GM19372 (cell line): Measurements from ENCODE around the gene ANKS1A.
"Not testable (repeated sequence)": the region's sequence is repeated elsewhere in the genome, so short reads cannot be mapped to it uniquely, and the experiment has no call there.

Experiments used
- ATAC-seq: cut with Tn5 transposase; IDR thresholded peaks from one replicate; pipeline ENCODE4 v1.9.1; 2021; ENCODE audit warnings: mild to moderate bottlenecking, low read depth, moderate library complexity; ENCODE audit not compliant: unreplicated experiment

The ANKS1A gene

GRCh38 chr6:34984416-34984815 is 95.4 kb downstream of the ANKS1A start:
- no peak for ATAC-seq

- no peak for ATAC-seq
These were observed 96.2 kb downstream of the ANKS1A start for GRCh38 chr6:34985236-34985635.

- no peak for ATAC-seq
These were observed 97.8 kb downstream of the ANKS1A start for GRCh38 chr6:34986845-34987246.

GRCh38 chr6:34987506-34987905 is 98.5 kb downstream of the ANKS1A start:
- no peak for ATAC-seq

- ATAC-seq, result no peak
These were observed 102.0 kb downstream of the ANKS1A start for GRCh38 chr6:34990971-34991560.

- no peak for ATAC-seq
These were observed 103.3 kb downstream of the ANKS1A start for GRCh38 chr6:34992376-34992775.

- no peak for ATAC-seq
These were observed 104.2 kb downstream of the ANKS1A start for GRCh38 chr6:34993213-34993612.

GRCh38 chr6:34994693-34995092 is 105.6 kb downstream of the ANKS1A start:
- ATAC-seq, result no peak

GRCh38 chr6:34998417-34998816 is 109.4 kb downstream of the ANKS1A start:
- not testable (repeated sequence) for ATAC-seq

GRCh38 chr6:34999153-34999552 is 110.1 kb downstream of the ANKS1A start:
- ATAC-seq, result not testable (repeated sequence)

GRCh38 chr6:34999962-35000361 is 110.9 kb downstream of the ANKS1A start:
- not testable (repeated sequence) for ATAC-seq

GRCh38 chr6:35001349-35001748 is 112.3 kb downstream of the ANKS1A start:
- ATAC-seq, result not testable (repeated sequence)

GRCh38 chr6:35003886-35004530 is 115.0 kb downstream of the ANKS1A start:
- ATAC-seq, result not testable (repeated sequence)

GRCh38 chr6:35007016-35007415 is 118.0 kb downstream of the ANKS1A start:
- ATAC-seq, result no peak

GRCh38 chr6:35008858-35009257 is 119.8 kb downstream of the ANKS1A start:
- ATAC-seq, result no peak

GRCh38 chr6:35011096-35012041 is 122.3 kb downstream of the ANKS1A start:
- ATAC-seq, result no peak

GRCh38 chr6:35013701-35014100 is 124.6 kb downstream of the ANKS1A start:
- ATAC-seq, result no peak

- ATAC-seq, result no peak
These were observed 125.3 kb downstream of the ANKS1A start for GRCh38 chr6:35014341-35014740.

GRCh38 chr6:35014786-35015185 is 125.7 kb downstream of the ANKS1A start:
- no peak for ATAC-seq

GRCh38 chr6:35015476-35015875 is 126.4 kb downstream of the ANKS1A start:
- ATAC-seq, result no peak

GRCh38 chr6:35015996-35016395 is 126.9 kb downstream of the ANKS1A start:
- no peak for ATAC-seq
